Neuronal stem cell (in vitro differentiated cells): ENCODE results near the gene SCYL2.
"Not testable (repeated sequence)": the region's sequence is repeated elsewhere in the genome, so short reads cannot be mapped to it uniquely, and the experiment has no call there.

ENCODE experiments used
- DNase-seq: peaks from one replicate; pipeline ENCODE4 v3.0.0-alpha.2; 2013; ENCODE audit warnings: low spot score
- H2AFZ ChIP-seq: one replicate; pipeline ENCODE4 v1.6.1; 2013; ENCODE audit warnings: mild to moderate bottlenecking, low read length, inconsistent platforms
- H2AK5ac ChIP-seq: 2 replicates; pipeline ENCODE4 v1.6.1; 2013; ENCODE audit warnings: low read depth, mild to moderate bottlenecking, inconsistent platforms, low read length, moderate library complexity, mixed read lengths
- H2BK120ac ChIP-seq: 2 replicates; pipeline ENCODE4 v1.6.1; 2013; ENCODE audit warnings: low read depth, mild to moderate bottlenecking, inconsistent platforms, low read length, moderate library complexity, mixed read lengths
- H2BK12ac ChIP-seq: one replicate; pipeline ENCODE4 v1.6.1; 2013; ENCODE audit warnings: low read length, inconsistent platforms
- H2BK15ac ChIP-seq: 2 replicates; pipeline ENCODE4 v1.6.1; 2013; ENCODE audit warnings: mild to moderate bottlenecking, low read length, inconsistent platforms, mixed read lengths
- H2BK5ac ChIP-seq: one replicate; pipeline ENCODE4 v1.6.1; 2013; ENCODE audit warnings: inconsistent platforms, mild to moderate bottlenecking, low read length, moderate library complexity
- H3K14ac ChIP-seq: one replicate; pipeline ENCODE4 v1.6.1; 2013; ENCODE audit warnings: low read length, inconsistent platforms
- H3K18ac ChIP-seq: 2 replicates; pipeline ENCODE4 v1.6.1; 2013; ENCODE audit warnings: low read length, inconsistent platforms
- H3K23ac ChIP-seq: 2 replicates; pipeline ENCODE4 v1.6.1; 2013; ENCODE audit warnings: low read depth, mild to moderate bottlenecking, mixed read lengths, low read length, inconsistent platforms; ENCODE audit not compliant: poor library complexity
- H3K27ac ChIP-seq: replicated peaks from 3 replicates; pipeline ENCODE4 v1.5.1; 2013; ENCODE audit warnings: low read length, inconsistent platforms
- H3K27me3 ChIP-seq, 3 experiments: 2 replicates each; pipeline ENCODE4 v1.6.1; 2013; ENCODE audit warnings: low read length in 3 of 3, mild to moderate bottlenecking in 2 of 3, inconsistent platforms in 1 of 3, low read depth in 1 of 3, mixed read lengths in 1 of 3, moderate library complexity in 1 of 3; ENCODE audit not compliant: control insufficient read depth in 3 of 3, insufficient read depth in 3 of 3
- H3K36me3 ChIP-seq, 2 donors: replicated peaks in 1 of 2; 2 replicates each; pipeline ENCODE4 v1.6.1; 2013; ENCODE audit warnings: low read length in 2 of 2; ENCODE audit not compliant: control insufficient read depth in 2 of 2, insufficient read depth in 2 of 2
- H3K4ac ChIP-seq: 2 replicates; pipeline ENCODE4 v1.6.1; 2013; ENCODE audit warnings: inconsistent platforms, mild to moderate bottlenecking, low read length, moderate library complexity
- H3K4me1 ChIP-seq, 2 donors: 1 replicate in 1 of 2; 2 replicates in 1 of 2; pipeline ENCODE4 v1.6.1; 2013; ENCODE audit warnings: low read length in 2 of 2, low read depth in 1 of 2; ENCODE audit not compliant: control insufficient read depth in 2 of 2, insufficient read depth in 1 of 2
- H3K4me2 ChIP-seq: one replicate; pipeline ENCODE4 v1.6.1; 2013; ENCODE audit warnings: mild to moderate bottlenecking, low read length, inconsistent platforms; ENCODE audit not compliant: insufficient read depth, poor library complexity, severe bottlenecking
- H3K4me3 ChIP-seq, 2 donors: 2 replicates each; pipeline ENCODE4 v1.5.1; 2013; ENCODE audit warnings: low read length in 2 of 2, mild to moderate bottlenecking in 2 of 2, inconsistent platforms in 1 of 2, moderate library complexity in 1 of 2
- H3K79me1 ChIP-seq: one replicate; pipeline ENCODE4 v1.6.1; 2013; ENCODE audit warnings: low read depth, mild to moderate bottlenecking, inconsistent platforms, low read length, moderate library complexity
- H3K9ac ChIP-seq: one replicate; pipeline ENCODE4 v1.6.1; 2013; ENCODE audit warnings: mild to moderate bottlenecking, low read depth, low read length, inconsistent platforms; ENCODE audit not compliant: poor library complexity
- H3K9me3 ChIP-seq, 2 donors: replicated peaks in 1 of 2; 2 replicates each; pipeline versions ENCODE3 to v1.6.1; 2013; ENCODE audit warnings: low read length in 2 of 2, mild to moderate bottlenecking in 2 of 2, inconsistent platforms in 1 of 2, low read depth in 1 of 2, mixed read lengths in 1 of 2, moderate library complexity in 1 of 2; ENCODE audit not compliant: control insufficient read depth in 2 of 2, insufficient read depth in 1 of 2
- H4K8ac ChIP-seq: one replicate; pipeline ENCODE4 v1.6.1; 2013; ENCODE audit warnings: low read depth, mild to moderate bottlenecking, inconsistent platforms, low read length, moderate library complexity
- H4K91ac ChIP-seq: one replicate; pipeline ENCODE4 v1.6.1; 2013; ENCODE audit warnings: low read length, low read depth, mild to moderate bottlenecking, inconsistent platforms; ENCODE audit not compliant: poor library complexity
- WGBS, 2 donors: extraction: QIAGEN DNeasy Blood & Tissue Kit; methylation state at CpG; one replicate each; pipeline ENCODE4 v1.1.7; 2013; ENCODE audit warnings: missing lambda C conversion rate in 2 of 2, mixed read lengths in 1 of 2; ENCODE audit not compliant: insufficient read length in 2 of 2, insufficient replicate concordance in 1 of 2; ENCODE audit errors: extremely low coverage in 2 of 2; 5-methylcytosine and 5-hydroxymethylcytosine counted together

The SCYL2 gene

DNA sequence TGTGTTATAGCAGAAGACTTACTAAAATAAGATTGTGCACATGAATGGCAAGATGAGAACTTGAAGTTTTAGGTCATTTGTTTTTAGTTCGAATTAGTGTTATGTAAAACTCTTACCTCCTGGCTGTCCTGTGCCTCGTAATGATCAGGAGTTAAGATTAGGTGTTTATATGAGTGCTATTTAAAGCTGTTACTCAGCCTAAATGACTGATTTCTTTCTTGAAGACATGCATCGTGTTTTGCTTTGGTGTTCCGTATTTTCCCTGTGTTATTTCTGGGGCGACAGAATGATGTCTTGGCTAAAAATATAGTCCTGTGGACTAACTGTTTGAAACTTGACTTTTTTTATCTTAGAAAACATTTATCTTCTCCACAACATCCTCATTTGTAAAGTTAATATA lies 22.1 kb downstream of the SCYL2 start:
- H2BK12ac ChIP-seq: no peak overlapping the region
- no peaks in the 10 kb centered on the region for H3K4me1 ChIP-seq
- H4K8ac ChIP-seq: no peak overlapping the region
- H3K4me3 ChIP-seq: no peak overlapping the region
- H3K23ac ChIP-seq: no peak overlapping the region
- no peak overlapping the region for H3K4me2 ChIP-seq
- no peak overlapping the region for H3K27ac ChIP-seq
- H2AFZ ChIP-seq: no peak overlapping the region
- H3K36me3 ChIP-seq: peaks cover 4 to 70% of the 10 kb centered on the region in 2 donors
- no peak overlapping the region for H2BK120ac ChIP-seq
- no peak overlapping the region for H4K91ac ChIP-seq
- H2BK5ac ChIP-seq: no peak overlapping the region
- H3K9me3 ChIP-seq: peaks cover 2 to 7% of the 10 kb centered on the region in 2 donors
- H3K9ac ChIP-seq: no peak overlapping the region
- no peak overlapping the region for H3K14ac ChIP-seq
- no peak overlapping the region for H3K4ac ChIP-seq
- WGBS, 2 donors: no CpG with 5 or more reads among the region's 5 CpGs
- no peak overlapping the region for H3K18ac ChIP-seq
- no peaks in the 10 kb centered on the region for H3K79me1 ChIP-seq
- H2AK5ac ChIP-seq: no peak overlapping the region
- no peaks in the 10 kb centered on the region for H3K27me3 ChIP-seq
- DNase-seq: no peak
- no peak overlapping the region for H2BK15ac ChIP-seq

GRCh38 chr12:100290016-100290415 lies 23.0 kb downstream of the SCYL2 start:
- H3K14ac ChIP-seq: no peak overlapping the region
- no peak overlapping the region for H3K23ac ChIP-seq
- H4K91ac ChIP-seq: no peak overlapping the region
- H2BK12ac ChIP-seq: no peak overlapping the region
- H2BK120ac ChIP-seq: no peak overlapping the region
- H3K79me1 ChIP-seq: no peaks in the 10 kb centered on the region
- no CpG with 5 or more reads among the region's 3 CpGs for WGBS, 2 donors
- peaks cover 2 to 7% of the 10 kb centered on the region in 2 donors for H3K9me3 ChIP-seq
- H3K4ac ChIP-seq: no peak overlapping the region
- H2AFZ ChIP-seq: no peak overlapping the region
- H3K4me3 ChIP-seq: no peak overlapping the region
- no peak overlapping the region for H3K18ac ChIP-seq
- H3K36me3 ChIP-seq: peaks cover 4 to 66% of the 10 kb centered on the region in 2 donors
- H3K9ac ChIP-seq: no peak overlapping the region
- no peak overlapping the region for H2BK5ac ChIP-seq
- no peaks in the 10 kb centered on the region for H3K4me1 ChIP-seq
- H2BK15ac ChIP-seq: no peak overlapping the region
- H4K8ac ChIP-seq: no peak overlapping the region
- H2AK5ac ChIP-seq: no peak overlapping the region
- H3K27me3 ChIP-seq: no peaks in the 10 kb centered on the region
- no peak for DNase-seq
- no peak overlapping the region for H3K4me2 ChIP-seq
- H3K27ac ChIP-seq: no peak overlapping the region

DNA sequence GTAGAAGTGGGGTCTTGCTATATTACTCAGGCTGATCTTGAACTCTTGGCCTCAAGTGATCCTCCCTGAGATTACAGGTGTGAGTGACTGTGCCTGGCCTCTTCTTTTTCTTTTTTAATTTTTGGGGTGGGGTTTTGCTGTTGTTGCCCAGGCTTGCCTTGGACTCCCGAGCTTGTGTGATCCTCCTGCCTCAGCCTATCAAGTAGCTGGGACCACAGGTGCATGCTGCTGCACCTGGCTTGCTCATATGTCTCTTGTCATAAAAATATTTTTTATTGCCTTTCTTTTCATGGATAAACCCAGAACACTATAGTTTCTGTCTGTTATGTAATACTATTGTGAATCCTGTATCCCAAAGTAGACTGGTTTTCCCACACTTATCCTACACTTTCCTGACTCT lies 26.0 kb downstream of the SCYL2 start:
- Histone ChIP-seq H2BK120ac (no peak overlapping the region), H2BK15ac (no peak overlapping the region), H3K9ac (no peak overlapping the region), H3K79me1 (no peaks in the 10 kb centered on the region), H3K9me3 (peaks cover 2 to 7% of the 10 kb centered on the region in 2 donors), H3K27ac (no peak overlapping the region), H3K4me3 (no peak overlapping the region), H4K91ac (no peak overlapping the region), H3K18ac (no peak overlapping the region), H3K27me3 (no peaks in the 10 kb centered on the region), H2AK5ac (no peak overlapping the region), H3K23ac (no peak overlapping the region), H3K4ac (no peak overlapping the region), H4K8ac (no peak overlapping the region), H3K4me1 (no peaks in the 10 kb centered on the region), H2AFZ (no peak overlapping the region), H2BK12ac (no peak overlapping the region), H2BK5ac (no peak overlapping the region), H3K36me3 (peaks cover 6 to 57% of the 10 kb centered on the region in 2 donors), H3K4me2 (no peak overlapping the region), H3K14ac (no peak overlapping the region)
- no CpG with 5 or more reads among the region's 1 CpG for WGBS, 2 donors
- no peak for DNase-seq

DNA sequence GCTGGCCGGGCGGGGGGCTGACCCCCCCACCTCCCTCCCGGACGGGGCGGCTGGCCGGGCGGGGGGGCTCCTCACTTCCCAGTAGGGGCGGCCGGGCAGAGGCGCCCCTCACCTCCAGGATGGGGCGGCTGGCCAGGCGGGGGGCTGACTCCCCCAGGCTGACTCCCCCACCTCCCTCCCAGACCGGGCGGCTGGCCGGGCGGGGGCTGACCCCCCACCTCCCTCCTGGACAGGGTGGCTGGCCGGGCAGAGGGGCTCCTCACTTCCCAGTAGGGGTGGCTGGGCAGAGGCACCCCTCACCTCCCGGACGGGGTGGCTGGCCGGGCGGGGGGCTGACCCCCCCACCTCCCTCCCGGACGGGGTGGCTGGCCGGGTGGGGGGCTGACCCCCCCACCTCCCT lies 27.4 kb downstream of the SCYL2 start:
- H2BK15ac ChIP-seq, H3K9ac ChIP-seq, H2BK120ac ChIP-seq, H3K4me2 ChIP-seq, H2BK5ac ChIP-seq, H3K27ac ChIP-seq, H3K9me3 ChIP-seq, H4K8ac ChIP-seq, H3K4me1 ChIP-seq, H2AK5ac ChIP-seq, H3K4ac ChIP-seq, H2BK12ac ChIP-seq, H3K23ac ChIP-seq, H3K18ac ChIP-seq, H3K4me3 ChIP-seq, H3K14ac ChIP-seq, H4K91ac ChIP-seq, H3K27me3 ChIP-seq, DNase-seq, H2AFZ ChIP-seq, H3K79me1 ChIP-seq: not testable (repeated sequence)
- peaks cover 6 to 66% of the 10 kb centered on the region in 2 donors for H3K36me3 ChIP-seq
- WGBS, 2 donors: no CpG with 5 or more reads among the region's 24 CpGs
